SJSA1 (cell line): ENCODE results near the gene SGPL1. TPM values are rescaled to one million over a fixed set of nuclear protein-coding genes. Genes with fewer than 3 reads are reported as not detected.

Experiments
- DNase-seq, 2 experiments: peaks; one replicate each; pipeline ENCODE4 v3.0.0-alpha.2; 2015 to 2020; ENCODE audit warnings: low spot score in 2 of 2, low read depth in 1 of 2
- H3K27ac ChIP-seq: fragments of 250-450 bp; sonication (Bioruptor Pico); 2 replicates; pipeline ENCODE4 v1.5.1; 2020; ENCODE audit warnings: mild to moderate bottlenecking, moderate library complexity
- H3K27me3 ChIP-seq: fragments of 250-450 bp; sonication (Bioruptor Pico); replicated peaks from 2 replicates; pipeline ENCODE4 v1.5.1; 2020; ENCODE audit warnings: mild to moderate bottlenecking, moderate library complexity
- H3K36me3 ChIP-seq: fragments of 250-450 bp; sonication (Bioruptor Pico); 2 replicates; pipeline ENCODE4 v1.5.1; 2020; ENCODE audit warnings: mild to moderate bottlenecking
- H3K4me1 ChIP-seq: fragments of 250-450 bp; sonication (Bioruptor Pico); replicated peaks from 2 replicates; pipeline ENCODE4 v1.6.1; 2021; ENCODE audit warnings: mild to moderate bottlenecking
- H3K4me3 ChIP-seq: fragments of 250-450 bp; sonication (Bioruptor Pico); 2 replicates; pipeline ENCODE4 v1.5.1; 2020; ENCODE audit warnings: mild to moderate bottlenecking
- H3K9me3 ChIP-seq: fragments of 250-450 bp; sonication (Bioruptor Pico); replicated peaks from 2 replicates; pipeline ENCODE4 v1.5.1; 2020; ENCODE audit warnings: mild to moderate bottlenecking
- total RNA-seq: library from RNA; depleted of rRNA; stranded (reverse); fragments of >200 nt; shearing (Covaris generic); gene quantifications from 2 replicates; pipeline ENCODE4 v1.2.3, GENCODE V29; 2014

Gene SGPL1
- total RNA-seq, 1 experiment from 2014 or later = 58.3 TPM

GRCh38 chr10:70785190-70785589, 30.6 kb upstream of the SGPL1 start, which contains the start of gene TBATA:
Gene TBATA (minus strand): TSS chr10:70785377. CDS start chr10:70783379, 1,998 bp downstream.
- Histone ChIP-seq H3K36me3 (no peaks in the 10 kb centered on the region), H3K4me1 (no peaks in the 10 kb centered on the region), H3K27me3 (no peaks in the 10 kb centered on the region), H3K4me3 (no peak within 1 kb of the TSS), H3K9me3 (no peaks in the 10 kb centered on the region), H3K27ac (no peak within 1 kb of the TSS)
- no peak for DNase-seq

- no peak for DNase-seq
- Histone ChIP-seq H3K27me3 (no peaks in the 10 kb centered on the region; the same call in 1 of the 2 replicates), H3K4me3 (no peak overlapping the region), H3K4me1 (no peaks in the 10 kb centered on the region), H3K36me3 (no peaks in the 10 kb centered on the region), H3K27ac (no peak overlapping the region), H3K9me3 (no peaks in the 10 kb centered on the region)
Observed at GRCh38 chr10:70786799-70787415, 28.8 kb upstream of the SGPL1 start.

GRCh38 chr10:70791386-70792039, 24.2 kb upstream of the SGPL1 start:
- no peaks in the 10 kb centered on the region for H3K36me3 ChIP-seq
- no peaks in the 10 kb centered on the region for H3K9me3 ChIP-seq
- DNase-seq = no peak
- H3K4me3 ChIP-seq = no peak overlapping the region
- H3K27me3 ChIP-seq = peaks cover 11% of the 10 kb centered on the region
- H3K27ac ChIP-seq = no peak overlapping the region
- H3K4me1 ChIP-seq = no peaks in the 10 kb centered on the region

GRCh38 chr10:70795613-70796012, 20.1 kb upstream of the SGPL1 start:
- Histone ChIP-seq H3K36me3 (no peaks in the 10 kb centered on the region), H3K27ac (no peak overlapping the region), H3K27me3 (peaks cover 11% of the 10 kb centered on the region)

GRCh38 chr10:70797840-70798239, 17.9 kb upstream of the SGPL1 start:
- H3K27me3 ChIP-seq = peaks cover 11% of the 10 kb centered on the region

More at GRCh38 chr10:70795613-70796012, 20.1 kb upstream of the SGPL1 start:
- H3K4me3 ChIP-seq = no peak overlapping the region
- H3K4me1 ChIP-seq = no peaks in the 10 kb centered on the region
- no peaks in the 10 kb centered on the region for H3K9me3 ChIP-seq
- no peak for DNase-seq

GRCh38 chr10:70799124-70799523, 16.6 kb upstream of the SGPL1 start:
- Histone ChIP-seq H3K4me3 (no peak overlapping the region), H3K9me3 (no peaks in the 10 kb centered on the region), H3K4me1 (no peaks in the 10 kb centered on the region), H3K27ac (no peak overlapping the region), H3K36me3 (no peaks in the 10 kb centered on the region), H3K27me3 (peaks cover 3% of the 10 kb centered on the region; the same call in 1 of the 2 replicates)
- no peak for DNase-seq

More at GRCh38 chr10:70797840-70798239, 17.9 kb upstream of the SGPL1 start:
- no peak for DNase-seq
- H3K4me3 ChIP-seq = no peak overlapping the region
- no peak overlapping the region for H3K27ac ChIP-seq
- no peaks in the 10 kb centered on the region for H3K36me3 ChIP-seq
- no peaks in the 10 kb centered on the region for H3K9me3 ChIP-seq
- H3K4me1 ChIP-seq = no peaks in the 10 kb centered on the region

- Histone ChIP-seq H3K36me3 (no peaks in the 10 kb centered on the region), H3K4me3 (no peak overlapping the region), H3K27ac (no peak overlapping the region), H3K9me3 (no peaks in the 10 kb centered on the region), H3K4me1 (peaks cover 5% of the 10 kb centered on the region; the same call in 1 of the 2 replicates), H3K27me3 (no peaks in the 10 kb centered on the region; the same call in 1 of the 2 replicates)
- DNase-seq = no peak
Observed at GRCh38 chr10:70801854-70802253, 13.9 kb upstream of the SGPL1 start.

GRCh38 chr10:70803775-70804420, 11.8 kb upstream of the SGPL1 start:
- Histone ChIP-seq H3K9me3 (no peaks in the 10 kb centered on the region), H3K4me3 (no peak overlapping the region), H3K36me3 (no peaks in the 10 kb centered on the region), H3K27me3 (no peaks in the 10 kb centered on the region), H3K27ac (no peak overlapping the region), H3K4me1 (peaks cover 5% of the 10 kb centered on the region; the same call in 1 of the 2 replicates)
- no peak for DNase-seq

- H3K4me1 ChIP-seq = peaks cover 5% of the 10 kb centered on the region; the same call in 1 of the 2 replicates
- no peaks in the 10 kb centered on the region for H3K27me3 ChIP-seq
- DNase-seq = no peak
- H3K36me3 ChIP-seq = no peaks in the 10 kb centered on the region
- no peaks in the 10 kb centered on the region for H3K9me3 ChIP-seq
- H3K4me3 ChIP-seq = no peak overlapping the region
- no peak overlapping the region for H3K27ac ChIP-seq
Observed at GRCh38 chr10:70804421-70804808, 11.3 kb upstream of the SGPL1 start.

GRCh38 chr10:70805619-70806215, 10.0 kb upstream of the SGPL1 start:
- Histone ChIP-seq H3K36me3 (no peaks in the 10 kb centered on the region), H3K9me3 (no peaks in the 10 kb centered on the region), H3K4me3 (no peak overlapping the region), H3K4me1 (peaks cover 5% of the 10 kb centered on the region; the same call in 1 of the 2 replicates), H3K27ac (no peak overlapping the region), H3K27me3 (no peaks in the 10 kb centered on the region)
- no peak for DNase-seq

- no peaks in the 10 kb centered on the region for H3K27me3 ChIP-seq
- H3K36me3 ChIP-seq = no peaks in the 10 kb centered on the region
- H3K4me1 ChIP-seq = peaks cover 5% of the 10 kb centered on the region; the same call in 1 of the 2 replicates
- H3K9me3 ChIP-seq = no peaks in the 10 kb centered on the region
- H3K27ac ChIP-seq = no peak overlapping the region
- DNase-seq = no peak
- no peak overlapping the region for H3K4me3 ChIP-seq
Observed at GRCh38 chr10:70806841-70807240, 8.9 kb upstream of the SGPL1 start.

- no peaks in the 10 kb centered on the region for H3K27me3 ChIP-seq
- H3K27ac ChIP-seq = no peak overlapping the region
- H3K4me3 ChIP-seq = no peak overlapping the region
- peaks cover 5% of the 10 kb centered on the region; the same call in 1 of the 2 replicates for H3K4me1 ChIP-seq
- H3K36me3 ChIP-seq = no peaks in the 10 kb centered on the region
- no peaks in the 10 kb centered on the region for H3K9me3 ChIP-seq
- DNase-seq = no peak
Observed at GRCh38 chr10:70807556-70807955, 8.2 kb upstream of the SGPL1 start.

- Histone ChIP-seq H3K27me3 (no peaks in the 10 kb centered on the region), H3K4me3 (no peak overlapping the region), H3K4me1 (peaks cover 5% of the 10 kb centered on the region; the same call in 1 of the 2 replicates), H3K36me3 (no peaks in the 10 kb centered on the region), H3K27ac (no peak overlapping the region), H3K9me3 (no peaks in the 10 kb centered on the region)
- no peak for DNase-seq
Observed at GRCh38 chr10:70809011-70809611, 6.6 kb upstream of the SGPL1 start.
